HG03571 (cell line): Measurements from ENCODE around the gene SDF4.
"Not testable (repeated sequence)": the region's sequence is repeated elsewhere in the genome, so short reads cannot be mapped to it uniquely, and the experiment has no call there.

ENCODE experiments used
- ATAC-seq: cut with Tn5 transposase; IDR thresholded peaks from one replicate; pipeline ENCODE4 v1.9.1; 2021; ENCODE audit not compliant: unreplicated experiment

Gene SDF4

GRCh38 chr1:1181129-1181937 lies 50.5 kb downstream of the SDF4 start:
- no peak for ATAC-seq

- no peak for ATAC-seq
Measured at GRCh38 chr1:1179983-1180861, 51.6 kb downstream of the SDF4 start.

GRCh38 chr1:1179346-1179982 lies 52.3 kb downstream of the SDF4 start:
- ATAC-seq = no peak

- ATAC-seq = no peak
Measured at GRCh38 chr1:1178794-1179331, 52.9 kb downstream of the SDF4 start.

GRCh38 chr1:1177452-1178206 lies 54.2 kb downstream of the SDF4 start:
- no peak for ATAC-seq

GRCh38 chr1:1176931-1177330 lies 54.9 kb downstream of the SDF4 start:
- no peak for ATAC-seq

- ATAC-seq = not testable (repeated sequence)
Measured at GRCh38 chr1:1176063-1176761, 55.6 kb downstream of the SDF4 start.

GRCh38 chr1:1175221-1176062 lies 56.4 kb downstream of the SDF4 start:
- ATAC-seq = no peak

- no peak for ATAC-seq
Measured at GRCh38 chr1:1173793-1174415, 57.9 kb downstream of the SDF4 start, which contains the start of gene TTLL10. TTLL10 (plus strand) TSS chr1:1173880; CDS start chr1:1179216, 5,336 bp downstream.

- ATAC-seq = no peak
Measured at GRCh38 chr1:1173061-1173792, 58.6 kb downstream of the SDF4 start.

- no peak for ATAC-seq
Measured at GRCh38 chr1:1171546-1172340, 60.1 kb downstream of the SDF4 start.

GRCh38 chr1:1171161-1171545 lies 60.6 kb downstream of the SDF4 start:
- ATAC-seq = no peak

GRCh38 chr1:1170215-1171091 lies 61.3 kb downstream of the SDF4 start:
- no peak for ATAC-seq

GRCh38 chr1:1169429-1170214 lies 62.2 kb downstream of the SDF4 start:
- ATAC-seq = no peak
